Inferior parietal cortex (tissue), 1 donor: Measurements from ENCODE around the gene LRRC23.
"Not testable (repeated sequence)": the region's sequence is repeated elsewhere in the genome, so short reads cannot be mapped to it uniquely, and the experiment has no call there.

Experiments
- DNase-seq: peaks from one replicate; pipeline ENCODE4 v3.0.0-alpha.2; 2016; ENCODE audit errors: extremely low spot score

LRRC23 gene

DNA sequence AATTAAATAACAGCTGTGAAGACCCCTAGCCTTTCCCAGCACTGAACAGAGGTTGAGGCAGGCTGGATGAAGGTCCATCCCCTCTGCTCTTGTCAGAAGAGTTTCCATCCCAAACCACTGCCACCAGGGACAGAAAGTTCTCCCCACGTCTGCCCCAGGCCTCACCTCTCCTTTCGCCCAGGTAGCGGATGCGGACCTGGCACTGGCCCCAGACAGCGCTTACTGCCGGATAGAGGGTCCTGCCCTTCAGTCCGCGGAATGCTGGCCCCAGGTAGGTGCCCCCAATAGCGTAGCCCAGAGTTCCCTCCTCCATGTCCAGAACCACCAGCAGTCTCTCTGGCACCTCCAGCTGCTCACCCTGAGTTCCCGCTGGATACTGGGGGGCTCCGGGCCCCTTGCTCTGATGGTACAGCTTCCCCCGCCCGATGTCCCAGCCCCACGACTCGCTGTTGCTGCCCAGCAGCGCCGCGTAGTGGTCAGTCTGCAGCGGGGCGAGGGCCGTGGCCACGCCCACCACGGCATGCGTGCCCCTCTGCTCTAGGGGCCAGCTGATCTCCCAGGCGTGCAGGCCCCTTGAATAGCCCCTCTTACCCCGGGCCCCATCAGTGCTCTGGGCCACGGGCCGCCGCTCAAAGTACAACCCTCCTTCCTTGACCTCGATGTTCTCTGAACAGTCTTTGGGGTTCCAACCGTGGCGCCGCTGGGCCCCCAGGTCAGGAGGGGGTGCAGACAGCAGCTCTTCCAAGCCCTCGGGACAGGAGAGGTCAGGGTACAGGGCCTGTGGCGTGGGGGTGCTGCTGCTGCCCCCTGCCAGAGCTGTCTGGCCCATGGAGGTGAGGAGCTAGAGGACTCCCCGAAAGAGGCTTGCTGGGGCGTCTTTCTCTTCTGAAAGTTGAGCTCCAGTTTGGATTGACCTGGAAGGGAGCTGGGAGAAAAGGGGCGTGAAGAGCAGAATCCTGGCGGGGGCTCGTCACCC is 32.3 kb upstream of the LRRC23 start:
- DNase-seq = peak; percentile 76

DNA sequence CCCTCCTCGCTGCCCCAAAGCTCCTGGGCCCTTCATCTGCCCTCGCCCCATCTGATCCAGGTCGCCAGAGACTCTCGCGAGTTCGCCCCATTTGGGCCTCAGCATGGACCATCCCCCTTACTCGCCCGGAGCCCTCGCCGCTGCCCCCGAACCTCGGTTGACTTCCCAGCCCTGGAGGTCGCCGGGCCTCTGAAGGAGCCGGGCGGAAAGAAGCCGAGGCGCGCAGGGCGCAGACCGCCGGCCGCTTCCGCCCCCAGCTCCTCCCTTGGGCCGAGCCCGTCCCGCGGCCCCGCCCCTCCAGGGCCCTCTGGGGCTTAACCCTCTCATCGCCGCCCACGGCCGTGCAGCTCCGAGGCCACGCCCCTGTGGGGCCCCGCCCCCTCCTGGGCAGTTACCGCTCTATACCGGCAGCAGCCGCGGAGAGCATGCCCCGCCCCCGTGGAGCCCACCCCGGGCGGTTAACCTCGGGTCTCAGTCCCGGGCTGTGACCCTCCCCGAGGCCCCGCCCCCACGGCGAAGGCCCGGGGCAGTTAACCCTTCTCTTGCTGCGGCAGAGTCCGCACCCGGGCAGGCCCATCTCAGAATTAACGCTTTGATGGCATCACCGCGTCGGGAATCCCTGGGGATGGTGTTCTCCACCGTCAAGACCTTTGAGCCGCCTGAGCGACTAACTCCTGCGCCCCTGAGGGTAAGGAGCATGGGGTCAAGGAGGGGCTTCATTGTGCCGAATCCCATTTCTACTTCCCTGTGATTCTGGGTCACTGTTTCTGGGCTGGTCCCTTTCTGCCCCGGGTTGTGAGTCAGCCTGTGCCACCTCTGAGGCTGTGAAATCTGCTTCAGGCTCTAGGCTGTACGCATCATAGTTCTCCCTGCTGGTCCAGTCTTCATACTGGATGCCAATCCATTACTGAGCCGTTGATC is 31.3 kb upstream of the LRRC23 start, which contains the start of gene SPSB2:
Gene SPSB2 (minus strand): TSS at position 210 of the 921 bp plus-strand sequence. CDS start 402 bp downstream, outside the sequence.
- peak; percentile 88 for DNase-seq

DNA sequence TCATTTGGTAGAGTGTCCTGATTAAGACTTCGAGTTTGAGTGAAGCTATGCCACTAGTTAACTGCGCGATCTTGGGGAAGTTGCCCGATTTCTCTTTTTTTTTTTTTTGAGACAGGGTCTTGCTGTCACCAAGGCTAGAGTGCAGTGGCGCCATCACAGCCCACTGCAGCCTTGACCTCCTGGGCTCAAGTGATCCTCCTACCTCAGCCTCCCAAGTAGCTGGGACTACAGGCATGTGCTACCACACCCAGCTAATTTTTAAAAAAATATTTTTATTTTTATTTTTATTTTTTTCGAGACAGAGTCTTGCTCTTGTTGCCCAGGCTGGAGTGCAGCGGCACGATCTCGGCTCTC is 30.6 kb upstream of the LRRC23 start:
- not testable (repeated sequence) for DNase-seq

DNA sequence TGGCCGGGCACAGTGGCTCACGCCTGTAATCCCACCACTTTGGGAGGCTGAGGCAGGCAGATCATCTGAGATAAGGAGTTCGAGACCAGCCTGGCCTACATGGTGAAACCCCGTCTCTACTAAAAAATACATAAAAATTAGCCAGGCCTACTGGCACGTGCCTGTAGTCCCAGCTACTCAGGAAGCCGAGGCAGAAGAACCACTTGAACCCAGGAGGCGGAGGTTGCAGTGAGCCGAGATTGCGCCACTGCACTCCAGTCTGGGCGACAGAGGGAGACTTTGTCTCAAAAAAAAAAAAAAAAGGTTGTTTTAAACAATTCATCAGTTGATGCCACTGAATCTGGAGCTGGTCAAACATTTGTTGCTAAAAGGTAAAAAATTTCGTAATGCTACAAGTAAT is 24.8 kb upstream of the LRRC23 start:
- not testable (repeated sequence) for DNase-seq

DNA sequence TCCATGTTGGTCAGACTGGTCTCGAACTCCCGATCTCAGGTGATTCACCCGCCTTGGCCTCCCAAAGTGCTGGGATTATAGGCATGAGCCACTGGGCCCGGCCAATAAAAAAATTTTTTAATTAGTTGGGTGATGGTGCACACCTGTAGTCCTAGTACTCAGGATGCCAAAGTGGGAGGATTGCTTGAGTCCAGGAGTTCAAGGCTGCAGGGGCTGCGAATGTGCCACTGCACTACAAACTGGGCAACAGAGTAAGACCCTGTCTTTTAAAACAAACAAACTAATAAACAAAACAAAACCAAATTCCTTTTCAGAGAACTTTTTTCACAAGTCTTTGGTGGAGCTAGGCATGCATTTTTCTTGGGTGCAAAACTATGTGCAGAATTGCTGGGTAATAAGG is 21.4 kb upstream of the LRRC23 start:
- DNase-seq = no peak

DNA sequence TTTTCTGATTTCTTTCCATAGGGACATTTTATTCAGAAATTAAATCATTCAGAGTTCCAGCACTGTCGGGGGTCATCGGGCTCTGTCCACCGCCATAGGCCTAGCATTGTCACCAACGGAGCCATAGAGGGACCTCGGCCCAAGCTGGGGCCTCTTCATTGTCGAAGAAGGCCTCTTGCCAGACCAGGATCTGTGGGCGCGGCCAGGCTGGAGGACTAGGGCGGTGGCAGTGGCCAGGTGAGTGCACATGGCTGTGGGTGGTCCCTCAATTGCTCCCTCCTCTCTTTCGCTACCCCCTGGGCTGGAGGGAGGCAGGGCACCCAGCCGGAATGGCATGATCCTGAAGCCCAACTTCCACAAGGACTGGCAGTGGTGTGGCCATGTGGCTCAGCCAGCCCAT is 20.9 kb upstream of the LRRC23 start:
- no peak for DNase-seq

DNA sequence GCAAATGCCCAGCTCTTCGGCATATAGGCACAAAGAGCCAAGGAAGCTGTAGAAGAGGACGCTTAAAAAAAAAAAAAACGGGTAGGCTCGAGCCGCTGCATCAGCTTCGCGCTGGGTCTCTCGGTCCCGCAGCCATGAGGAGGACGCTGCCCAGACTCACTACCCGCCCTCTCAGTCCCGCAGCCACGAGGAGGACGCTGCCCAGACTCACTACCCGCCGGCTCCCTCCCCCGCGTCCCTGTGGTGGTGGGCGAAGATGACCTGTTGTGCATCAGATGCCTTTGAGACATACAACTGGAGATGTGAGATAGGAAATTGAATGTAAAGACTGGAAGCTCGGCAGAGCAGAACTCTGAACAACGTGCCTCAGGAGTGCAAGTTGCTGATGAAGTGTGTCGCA is 20.1 kb upstream of the LRRC23 start:
- DNase-seq = no peak

DNA sequence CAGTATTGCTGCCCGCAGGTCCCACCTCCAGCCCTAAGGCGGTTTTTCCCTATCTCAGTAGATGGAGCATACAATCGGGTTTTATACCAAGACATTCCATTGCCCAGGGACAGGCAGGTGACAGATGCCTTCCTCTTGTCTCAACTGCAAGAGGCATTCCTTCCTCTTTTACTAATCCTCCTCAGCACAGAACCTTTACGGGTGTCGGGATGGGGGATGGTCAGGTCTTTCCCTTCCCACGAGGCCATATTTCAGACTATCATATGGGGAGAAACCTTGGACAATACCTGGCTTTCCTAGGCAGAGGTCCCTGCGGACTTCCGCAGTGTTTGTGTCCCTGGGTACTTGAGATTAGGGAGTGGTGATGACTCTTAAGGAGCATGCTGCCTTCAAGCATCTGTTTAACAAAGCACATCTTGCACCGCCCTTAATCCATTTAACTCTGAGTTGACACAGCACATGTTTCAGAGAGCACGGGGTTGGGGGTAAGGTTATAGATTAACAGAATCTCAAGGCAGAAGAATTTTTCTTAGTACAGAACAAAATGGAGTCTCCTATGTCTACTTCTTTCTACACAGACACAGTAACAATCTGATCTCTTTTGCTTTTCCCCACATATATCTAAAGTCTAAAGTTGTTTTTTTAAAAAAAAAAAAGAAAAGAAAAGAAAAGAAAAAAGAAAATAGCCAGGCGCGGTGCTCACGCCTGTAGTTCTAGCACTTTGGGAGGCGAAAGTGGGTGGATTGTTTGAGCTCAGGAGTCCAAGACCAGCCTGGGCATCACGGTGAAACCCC is 18.2 kb upstream of the LRRC23 start:
- DNase-seq = not testable (repeated sequence)

DNA sequence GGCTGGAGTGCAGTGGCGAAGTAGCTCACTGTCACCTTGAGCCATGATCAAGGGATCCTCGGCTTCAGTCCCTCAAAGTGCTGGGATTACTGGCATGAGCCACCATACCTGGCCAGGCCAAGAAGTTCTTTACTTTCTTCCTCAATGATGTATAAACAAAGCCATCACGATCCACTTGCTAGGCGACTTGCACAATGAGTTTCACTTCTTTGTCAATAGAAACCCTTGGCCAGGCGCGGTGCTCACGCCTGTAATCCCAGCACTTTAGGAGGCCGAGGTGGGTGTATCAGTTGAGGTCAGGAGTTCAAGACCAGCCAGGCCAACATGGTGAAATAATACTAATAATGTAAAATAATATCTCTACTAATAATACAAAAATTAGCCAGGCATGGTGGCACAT is 17.2 kb upstream of the LRRC23 start:
- no peak for DNase-seq

DNA sequence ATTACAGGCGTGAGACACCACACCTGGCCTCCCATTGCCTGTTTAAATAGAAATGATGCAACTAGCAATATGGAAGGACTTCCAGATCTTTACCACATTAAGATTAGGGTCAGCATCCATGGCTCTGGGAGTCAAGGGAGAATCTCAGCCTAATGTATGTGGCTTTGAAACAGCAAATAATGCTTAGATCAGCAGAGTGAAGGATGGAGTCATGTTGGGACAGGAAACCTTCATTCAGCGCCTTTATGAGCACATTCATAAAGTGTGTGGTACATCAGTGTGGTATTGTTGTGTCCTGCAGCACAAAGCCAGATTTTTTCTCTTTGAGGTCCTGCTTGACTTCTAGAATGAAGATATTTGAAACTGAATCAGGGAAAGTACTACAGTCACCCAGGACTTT is 16.3 kb upstream of the LRRC23 start:
- DNase-seq = no peak

DNA sequence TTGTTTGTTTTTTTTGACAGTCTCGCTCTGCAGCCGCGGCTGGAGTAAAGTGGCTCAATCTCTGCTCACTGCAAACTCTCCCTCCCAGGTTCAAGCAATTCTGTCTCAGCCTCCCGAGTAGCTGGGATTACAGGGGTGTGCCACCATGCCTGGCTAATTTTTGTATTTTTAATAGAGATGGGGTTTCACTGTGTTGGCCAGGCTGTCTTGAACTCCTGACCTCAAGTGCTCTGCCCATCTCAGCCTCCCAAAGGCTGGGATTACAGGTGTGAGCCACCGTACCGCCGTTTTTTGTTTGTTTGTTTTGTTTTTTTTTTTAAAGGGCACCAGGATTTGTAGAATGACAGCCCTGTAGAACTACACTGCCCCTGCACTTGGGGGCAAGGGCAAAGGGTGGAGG is 15.8 kb upstream of the LRRC23 start:
- not testable (repeated sequence) for DNase-seq

DNA sequence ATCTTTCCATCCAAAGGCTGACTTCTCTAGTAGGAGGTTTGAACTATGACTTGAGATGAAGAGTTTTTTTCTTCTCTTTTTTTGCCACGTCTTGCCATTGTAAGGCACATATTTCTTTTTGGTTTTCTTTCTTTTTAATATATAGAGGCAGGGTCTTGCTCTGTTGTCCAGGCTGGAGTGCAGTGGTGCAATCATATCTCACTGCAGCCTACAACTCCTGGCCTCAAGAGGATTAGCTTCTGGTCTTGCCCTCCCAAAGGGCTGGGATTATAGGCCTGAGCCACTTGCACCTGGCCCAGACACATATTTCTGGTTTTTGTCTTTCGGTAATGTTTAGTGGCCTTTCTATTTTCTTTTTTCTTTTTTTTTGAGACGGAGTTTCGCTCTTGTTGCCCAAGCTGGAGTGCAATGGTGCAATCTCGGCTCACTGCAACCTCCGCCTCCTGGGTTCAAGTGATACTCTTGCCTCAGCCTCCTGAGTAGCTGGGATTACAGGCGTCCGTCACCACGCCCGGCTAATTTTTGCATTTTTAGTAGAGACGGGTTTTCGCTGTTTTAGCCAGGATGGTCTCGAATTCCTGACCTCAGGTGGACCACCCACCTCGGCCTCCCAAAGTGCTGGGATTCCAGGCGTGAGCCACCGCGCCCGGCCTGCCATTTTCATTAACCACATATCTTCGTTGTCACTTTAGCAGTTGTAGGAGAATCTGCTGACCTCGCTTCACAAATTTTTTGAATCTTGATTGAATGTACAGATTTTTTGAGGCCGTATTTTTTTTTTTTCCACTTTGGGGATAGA is 14.6 kb upstream of the LRRC23 start:
- not testable (repeated sequence) for DNase-seq

DNA sequence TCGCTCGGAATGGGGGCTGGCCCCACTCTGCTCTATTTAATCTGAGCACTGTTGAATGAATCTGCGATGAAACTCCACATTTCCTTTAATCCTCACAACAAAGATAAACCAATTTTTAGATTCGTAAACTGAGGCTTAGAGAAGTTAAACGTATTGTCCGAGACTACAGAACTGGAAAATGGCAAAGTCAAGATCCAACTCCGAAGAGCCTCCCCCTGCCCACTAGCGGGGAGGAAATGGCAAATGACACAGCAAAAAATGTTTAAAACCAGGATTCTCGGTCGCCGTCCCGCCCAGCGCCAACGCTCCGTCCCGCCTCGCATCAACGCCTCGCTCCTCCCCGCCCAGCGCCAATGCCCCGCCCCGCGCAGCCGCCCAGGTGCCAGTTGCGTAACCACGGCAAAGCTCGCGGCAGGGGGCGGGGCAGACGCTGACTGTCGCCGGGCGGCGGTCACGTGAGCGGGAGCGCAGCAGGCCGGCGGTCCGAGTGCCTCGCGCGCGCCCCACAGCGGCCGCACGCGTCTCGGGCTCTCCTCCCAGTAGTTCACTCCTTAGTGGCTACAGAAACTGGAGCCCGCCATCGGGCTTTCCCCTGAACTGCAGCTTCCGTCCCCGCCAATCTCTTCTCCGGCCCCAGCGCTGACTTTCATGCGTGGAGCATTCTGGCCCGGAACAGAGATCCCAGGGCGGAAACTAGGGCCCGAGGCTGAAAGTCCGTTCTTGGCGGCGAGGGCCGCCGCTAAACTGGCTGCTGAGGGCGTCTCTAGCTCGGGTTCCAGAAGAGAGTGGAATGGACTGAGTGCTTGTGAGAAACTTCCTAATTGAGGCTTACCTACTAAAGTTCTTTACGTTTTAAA is 13.6 kb upstream of the LRRC23 start:
- DNase-seq = peak; percentile 96

DNA sequence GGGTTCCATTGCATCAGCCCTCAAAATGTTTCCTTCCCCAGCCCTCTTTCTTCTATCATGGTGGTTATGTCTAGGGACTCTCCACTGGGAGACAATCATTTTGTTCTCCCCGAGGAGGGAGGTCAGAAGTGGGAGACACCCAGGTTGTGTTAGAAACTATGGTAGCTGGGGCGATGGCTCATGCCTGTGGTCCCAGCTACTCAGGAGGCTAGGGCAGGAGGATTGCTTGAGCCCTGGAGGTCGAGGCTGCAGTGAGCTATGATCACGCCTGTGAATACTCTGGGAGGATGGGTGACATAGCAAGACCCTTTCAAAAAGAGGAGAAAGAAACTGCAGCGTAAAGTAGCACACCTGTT is 13.0 kb upstream of the LRRC23 start:
- no peak for DNase-seq

DNA sequence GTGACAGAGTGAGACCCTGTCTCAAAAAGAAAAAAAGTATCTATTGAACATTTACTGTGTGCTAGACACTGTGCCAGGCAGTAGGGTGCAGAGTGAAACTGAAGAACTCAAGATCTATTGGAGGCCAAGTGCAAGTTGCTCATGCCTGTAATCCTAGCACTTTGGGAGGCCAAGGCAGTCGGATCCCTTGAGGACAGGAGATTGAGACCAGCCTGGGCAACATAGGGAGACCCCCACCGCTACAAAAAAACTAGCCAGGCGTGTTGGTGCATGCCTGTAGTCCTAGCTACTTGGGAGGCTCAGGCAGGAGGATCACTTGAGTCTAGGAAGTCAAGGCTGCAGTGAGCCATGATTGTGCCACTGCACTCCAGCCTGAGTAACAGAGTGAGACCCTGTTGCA is 11.9 kb upstream of the LRRC23 start:
- DNase-seq = not testable (repeated sequence)

DNA sequence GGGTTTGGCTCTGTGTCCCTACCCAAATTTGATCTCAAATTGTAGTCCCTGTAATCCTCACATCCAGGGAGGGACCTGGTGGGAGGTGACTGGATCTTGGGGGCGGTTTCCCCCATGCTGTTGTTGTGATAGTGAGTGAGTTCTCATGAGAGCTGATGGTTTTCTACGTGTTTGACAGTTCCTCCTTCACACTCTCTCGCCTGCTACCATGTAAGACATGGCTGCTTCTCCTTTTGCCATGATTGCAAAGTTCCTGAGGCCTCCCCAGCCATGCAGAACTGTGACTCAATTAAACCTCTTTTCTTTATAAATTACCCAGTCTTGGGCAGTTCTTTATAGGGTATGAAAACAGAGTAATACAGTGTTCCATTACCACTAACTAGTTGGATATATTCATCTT is 10.3 kb upstream of the LRRC23 start:
- no peak for DNase-seq

DNA sequence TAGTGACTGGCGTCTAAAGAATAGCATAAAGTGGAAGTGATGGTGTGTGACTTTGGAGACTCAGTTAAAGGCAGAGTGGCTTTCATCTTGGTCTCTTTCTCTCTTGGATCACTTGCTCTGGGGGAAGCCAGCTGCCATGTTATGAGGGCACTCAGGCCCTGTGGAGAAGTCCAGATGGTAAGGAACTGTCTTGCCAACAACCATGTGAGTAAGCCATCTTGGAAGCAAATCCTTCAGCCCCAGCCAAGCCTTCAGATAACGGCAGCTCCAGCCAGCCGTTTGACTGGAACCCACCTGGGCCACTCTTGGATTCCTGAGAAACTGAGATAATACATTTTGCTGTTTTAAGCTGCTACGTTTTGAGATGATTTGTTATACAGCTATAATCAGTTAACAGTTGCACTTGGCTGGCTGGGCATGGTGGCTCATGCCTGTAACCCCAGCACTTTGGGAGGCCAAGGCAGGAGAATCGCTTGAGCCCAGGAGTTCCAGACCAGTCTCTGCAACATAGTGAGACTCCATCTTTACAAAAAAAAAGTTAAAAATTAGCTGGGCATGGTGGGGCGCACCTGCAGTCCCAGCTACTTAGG is 7.7 kb upstream of the LRRC23 start:
- DNase-seq = no peak

DNA sequence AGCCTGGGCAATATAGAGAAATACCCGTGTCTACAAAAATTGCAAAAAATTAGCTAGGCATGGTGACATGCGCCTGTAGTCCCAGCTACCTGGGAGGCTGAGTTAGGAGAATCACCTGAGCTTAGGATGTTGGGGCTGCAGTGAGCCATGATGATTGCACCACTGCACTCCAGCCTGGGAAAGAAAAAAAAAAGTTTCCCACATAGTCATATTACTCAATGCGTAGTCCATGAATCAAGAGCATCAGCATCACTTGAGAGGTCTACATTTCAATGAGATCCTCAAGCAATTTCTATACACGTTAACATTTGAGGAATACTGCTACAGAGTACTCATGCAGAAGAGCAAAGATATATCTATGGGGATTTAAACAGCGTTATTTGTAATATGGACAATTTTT is 5.2 kb upstream of the LRRC23 start:
- DNase-seq = no peak

DNA sequence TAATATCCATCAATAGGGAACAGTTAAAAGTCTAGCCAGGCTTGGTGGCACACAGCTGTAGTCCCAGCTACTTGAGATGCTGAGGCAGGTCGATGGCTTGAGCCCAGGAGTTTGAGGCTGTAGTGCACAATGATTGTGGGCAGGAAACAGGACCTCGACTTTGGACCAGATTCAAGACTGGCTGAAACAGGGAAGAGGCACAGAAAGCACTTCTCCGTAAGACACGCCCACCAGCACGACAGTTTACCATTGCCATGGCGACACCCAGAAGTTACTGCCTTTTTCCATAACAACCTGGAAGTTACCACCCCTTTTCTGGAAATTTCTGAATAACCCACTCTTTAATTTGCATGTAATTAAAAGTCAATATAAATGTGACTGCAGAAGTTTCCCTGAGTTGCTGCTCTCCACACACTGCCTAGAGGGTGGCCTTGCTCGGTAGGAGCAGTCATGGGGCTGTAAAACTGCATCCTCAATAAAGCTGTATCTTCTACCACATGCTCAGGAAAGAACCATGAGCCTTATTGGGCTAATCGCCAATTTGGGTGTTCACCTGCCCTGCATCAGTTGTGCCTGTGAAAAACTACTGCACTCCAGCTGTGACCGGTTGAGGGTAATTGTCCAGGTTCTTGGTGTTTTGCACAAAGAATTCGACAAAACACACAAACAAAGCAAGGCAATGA is 4.6 kb upstream of the LRRC23 start:
- no peak for DNase-seq
